Endodermal cell (in vitro differentiated cells): Measurements from ENCODE around the gene AGT. TPM values are rescaled to one million over a fixed set of nuclear protein-coding genes. Genes with fewer than 3 reads are reported as not detected.

Source experiments
- DNase-seq: peaks from one replicate; pipeline ENCODE4 v3.0.0-alpha.2; 2017
- H3K27ac ChIP-seq: 2 replicates; pipeline ENCODE4 v1.5.1; 2013; ENCODE audit warnings: mild to moderate bottlenecking, low read depth, low read length, moderate library complexity
- H3K27me3 ChIP-seq: 2 replicates; pipeline ENCODE4 v1.6.1; 2013; ENCODE audit warnings: mild to moderate bottlenecking, low read length, moderate library complexity; ENCODE audit not compliant: insufficient read depth, control insufficient read depth, poor library complexity, severe bottlenecking
- H3K36me3 ChIP-seq: 2 replicates; pipeline ENCODE4 v1.7.0; 2013; ENCODE audit warnings: mild to moderate bottlenecking, low read length, moderate library complexity; ENCODE audit not compliant: control insufficient read depth, insufficient read depth
- H3K4me1 ChIP-seq: one replicate; pipeline ENCODE4 v1.7.0; 2013; ENCODE audit warnings: low read length; ENCODE audit not compliant: control insufficient read depth, insufficient read depth
- H3K4me3 ChIP-seq: 2 replicates; pipeline ENCODE4 v1.5.1; 2013; ENCODE audit warnings: mild to moderate bottlenecking, low read length, moderate library complexity
- H3K9ac ChIP-seq: 2 replicates; pipeline ENCODE4 v1.6.1; 2013; ENCODE audit warnings: mild to moderate bottlenecking, low read length, moderate library complexity; ENCODE audit not compliant: poor library complexity, severe bottlenecking; ENCODE audit errors: extremely low read depth
- H3K9me3 ChIP-seq: 2 replicates; pipeline ENCODE4 v1.6.1; 2013; ENCODE audit warnings: mild to moderate bottlenecking, low read length, moderate library complexity; ENCODE audit not compliant: control insufficient read depth
- H3K27ac Mint-ChIP-seq: 2 replicates; pipeline ENCODE4 v1.8.0; 2020; ENCODE audit warnings: mixed read lengths
- H3K27me3 Mint-ChIP-seq: 2 replicates; pipeline ENCODE4 v1.8.0; 2021; ENCODE audit warnings: mild to moderate bottlenecking, mixed read lengths; ENCODE audit not compliant: insufficient read depth
- H3K36me3 Mint-ChIP-seq: 2 replicates; pipeline ENCODE4 v1.8.0; 2020; ENCODE audit warnings: low read depth, mixed read lengths
- H3K4me1 Mint-ChIP-seq: 2 replicates; pipeline ENCODE4 v1.8.0; 2020; ENCODE audit warnings: mixed read lengths
- H3K4me3 Mint-ChIP-seq: 2 replicates; pipeline ENCODE4 v1.8.0; 2020; ENCODE audit warnings: mild to moderate bottlenecking, moderate library complexity, mixed read lengths
- H3K9me3 Mint-ChIP-seq: 2 replicates; pipeline ENCODE4 v1.8.0; 2020; ENCODE audit warnings: mild to moderate bottlenecking, mixed read lengths
- CTCF ChIP-seq: fragments of 200-600 bp; sonication (generic); conservative IDR thresholded peaks from 2 replicates; pipeline ENCODE4 v1.5.0; 2021; ENCODE audit warnings: antibody characterized with exemption, mild to moderate bottlenecking
- WGBS, 2 experiments: methylation state at CpG; one replicate each; pipeline versions ENCODE4 v1.1.5 to v1.1.7; 2013; ENCODE audit warnings: missing lambda C conversion rate in 2 of 2, mixed read lengths in 1 of 2; ENCODE audit not compliant: insufficient coverage in 1 of 2, insufficient read length in 1 of 2; 5-methylcytosine and 5-hydroxymethylcytosine counted together
- total RNA-seq, 2 donors: library from RNA; stranded (reverse); fragmentation: NEBNext Ultra II Directional in 1 of 2; extraction: Animal tissue kit (Norgen Biotek cat#: 25700) in 1 of 2; gene quantifications; 2 replicates in 1 of 2; 3 replicates in 1 of 2; pipeline ENCODE4 v1.2.1, GENCODE V29; 2021

Gene AGT
- total RNA-seq, 2 donors from 2014 or later: not detected

- no peak overlapping the region for H3K9ac ChIP-seq
- no peaks in the 10 kb centered on the region for H3K36me3 Mint-ChIP-seq
Measured at GRCh38 chr1:230713138-230713537, 784 bp downstream of the AGT start.

DNA sequence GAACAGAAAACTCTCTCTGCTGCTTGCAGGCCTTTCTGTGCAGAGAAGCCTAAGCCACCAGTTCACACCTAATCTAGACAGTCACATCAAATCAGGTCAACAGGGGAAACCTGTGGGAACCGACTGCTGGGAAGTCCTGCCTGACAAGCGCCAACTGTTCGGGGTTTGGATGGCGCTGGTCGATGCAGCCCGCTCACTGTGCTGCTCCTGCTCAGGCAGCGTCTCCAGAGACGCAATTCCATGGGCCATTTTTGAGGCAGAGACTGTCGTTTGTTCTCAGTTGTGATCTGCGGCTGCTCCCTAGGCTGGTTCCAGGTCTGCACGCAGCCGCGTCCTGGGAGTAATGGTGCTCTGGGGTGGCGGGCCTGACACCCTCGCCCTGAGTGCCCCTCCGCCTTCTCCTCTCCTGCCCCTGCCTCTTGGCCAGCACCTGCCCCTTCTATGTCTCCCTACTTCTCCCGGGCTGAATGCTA is 1.4 kb downstream of the AGT start:
- Histone ChIP-seq H3K4me1 (no peaks in the 10 kb centered on the region), H3K27ac (no peak overlapping the region), H3K4me3 (no peak overlapping the region), H3K27me3 (no peaks in the 10 kb centered on the region), H3K9ac (no peak overlapping the region), H3K36me3 (no peaks in the 10 kb centered on the region), H3K9me3 (no peaks in the 10 kb centered on the region)
- H3K27ac Mint-ChIP-seq: no peak overlapping the region
- peaks cover 6% of the 10 kb centered on the region for H3K9me3 Mint-ChIP-seq
- no peaks in the 10 kb centered on the region for H3K36me3 Mint-ChIP-seq
- 92 to 95% methylated on average over 6 to 17 of the region's 17 CpGs for WGBS, 2 experiments
- TF ChIP-seq CTCF: no peak
- DNase-seq: no peak
- H3K4me1 Mint-ChIP-seq: no peaks in the 10 kb centered on the region
- no peak overlapping the region for H3K4me3 Mint-ChIP-seq
- peaks cover 2% of the 10 kb centered on the region for H3K27me3 Mint-ChIP-seq

More at GRCh38 chr1:230713138-230713537, 784 bp downstream of the AGT start:
- Histone ChIP-seq H3K27me3 (no peaks in the 10 kb centered on the region), H3K36me3 (no peaks in the 10 kb centered on the region), H3K9me3 (no peaks in the 10 kb centered on the region), H3K4me3 (no peak overlapping the region), H3K4me1 (no peaks in the 10 kb centered on the region), H3K27ac (no peak overlapping the region)
- Mint-ChIP-seq H3K4me3 (no peak overlapping the region), H3K27me3 (no peaks in the 10 kb centered on the region), H3K9me3 (peaks cover 6% of the 10 kb centered on the region), H3K4me1 (no peaks in the 10 kb centered on the region), H3K27ac (no peak overlapping the region)
- 75 to 86% methylated on average over 4 to 7 of the region's 7 CpGs for WGBS, 2 experiments
- no peak for TF ChIP-seq CTCF
- no peak for DNase-seq

DNA sequence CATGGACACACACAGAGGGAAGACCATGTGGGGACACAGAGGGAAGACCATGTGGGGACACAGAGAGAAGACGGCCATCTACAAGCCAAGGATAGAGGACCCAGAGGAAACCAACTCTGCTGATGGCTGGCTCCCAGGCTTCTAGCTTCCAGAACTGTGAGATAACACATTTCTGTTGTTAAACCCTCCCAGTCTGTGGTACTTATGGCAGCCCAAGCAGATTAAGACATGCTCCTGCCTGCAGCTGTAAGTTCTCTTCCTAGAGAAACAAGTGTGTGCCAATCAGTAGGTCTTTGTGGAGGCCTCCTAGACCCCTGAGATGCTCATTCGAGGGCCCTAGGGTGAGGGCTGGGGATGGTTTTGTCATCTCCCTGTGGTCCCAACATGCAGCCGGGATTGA is 2.7 kb downstream of the AGT start:
- H3K36me3 Mint-ChIP-seq: no peaks in the 10 kb centered on the region
- H3K27me3 ChIP-seq: no peaks in the 10 kb centered on the region
- no peaks in the 10 kb centered on the region for H3K4me1 Mint-ChIP-seq
- H3K36me3 ChIP-seq: no peaks in the 10 kb centered on the region
- 88 to 95% methylated on average over 2 to 3 of the region's 3 CpGs for WGBS, 2 experiments
- H3K4me1 ChIP-seq: no peaks in the 10 kb centered on the region
- TF ChIP-seq CTCF: no peak
- no peak overlapping the region for H3K27ac Mint-ChIP-seq
- no peak for DNase-seq
- H3K27me3 Mint-ChIP-seq: peaks cover 2% of the 10 kb centered on the region
- peaks cover 1% of the 10 kb centered on the region for H3K9me3 Mint-ChIP-seq
- no peak overlapping the region for H3K4me3 Mint-ChIP-seq
- no peak overlapping the region for H3K4me3 ChIP-seq
- no peak overlapping the region for H3K27ac ChIP-seq
- H3K9me3 ChIP-seq: no peaks in the 10 kb centered on the region
- no peak overlapping the region for H3K9ac ChIP-seq
